Common myeloid progenitor, CD34-positive (primary cell): Measurements from ENCODE around the gene CAB39.

ENCODE experiments used
- CTCF ChIA-PET: fragments of 350-600 bp; sonication (Branson Sonifier 250); formaldehyde crosslinking; loops from one replicate; lab custom pipeline; 2021; ENCODE audit warnings: antibody characterized with exemption; lab: Charles Lee
- POLR2A ChIA-PET: fragments of 350-600 bp; sonication (Branson Sonifier 250); formaldehyde crosslinking; loops from one replicate; lab custom pipeline; 2021; ENCODE audit warnings: antibody characterized with exemption; lab: Charles Lee
- DNase-seq, 3 donors: peaks; one replicate each; pipeline versions ENCODE4 v3.0.0 to v3.0.0-alpha.2; 2013
- H3K27ac ChIP-seq, 2 experiments: 1 replicate in 1 of 2; 2 replicates in 1 of 2; pipeline ENCODE4 v1.7.0; 2013; ENCODE audit warnings: inconsistent platforms in 2 of 2, low read length in 2 of 2, mild to moderate bottlenecking in 2 of 2, low read depth in 1 of 2, moderate library complexity in 1 of 2; ENCODE audit not compliant: severe bottlenecking in 2 of 2, insufficient read depth in 1 of 2, poor library complexity in 1 of 2
- H3K27me3 ChIP-seq, 5 experiments: replicated peaks in 2 of 5; 1 replicate in 3 of 5; 2 replicates in 2 of 5; pipeline versions ENCODE4 v1.6.1 to v1.7.0; 2013; ENCODE audit warnings: low read length in 4 of 5, mild to moderate bottlenecking in 2 of 5, moderate library complexity in 2 of 5, inconsistent platforms in 1 of 5; ENCODE audit not compliant: insufficient read depth in 5 of 5, control insufficient read depth in 4 of 5
- H3K36me3 ChIP-seq, 4 experiments: 1 replicate in 2 of 4; 2 replicates in 2 of 4; pipeline versions ENCODE4 v1.6.1 to v1.7.0; 2013; ENCODE audit warnings: low read length in 3 of 4, control low read depth in 1 of 4, mild to moderate bottlenecking in 1 of 4; ENCODE audit not compliant: control insufficient read depth in 4 of 4, insufficient read depth in 4 of 4
- H3K4me1 ChIP-seq, 4 experiments: 1 replicate in 3 of 4; 2 replicates in 1 of 4; pipeline versions ENCODE4 v1.6.1 to v1.7.1; 2013; ENCODE audit warnings: low read length in 3 of 4, mild to moderate bottlenecking in 3 of 4, control low read depth in 1 of 4, inconsistent platforms in 1 of 4, moderate library complexity in 1 of 4; ENCODE audit not compliant: control insufficient read depth in 4 of 4, insufficient read depth in 4 of 4; ENCODE audit errors: control extremely low read depth in 1 of 4
- H3K4me3 ChIP-seq, 7 experiments: 1 replicate in 4 of 7; 2 replicates in 3 of 7; pipeline versions ENCODE4 v1.5.1 to v1.7.0; 2013; ENCODE audit warnings: mild to moderate bottlenecking in 7 of 7, low read length in 6 of 7, moderate library complexity in 6 of 7, inconsistent platforms in 2 of 7, low read depth in 2 of 7, control low read depth in 1 of 7; ENCODE audit not compliant: insufficient read depth in 4 of 7, control insufficient read depth in 1 of 7; ENCODE audit errors: extremely low read depth in 1 of 7
- H3K9me3 ChIP-seq, 5 experiments: 1 replicate in 4 of 5; 2 replicates in 1 of 5; pipeline versions ENCODE4 v1.6.1 to v1.7.1; 2013; ENCODE audit warnings: low read length in 4 of 5, mild to moderate bottlenecking in 2 of 5, inconsistent platforms in 1 of 5, low read depth in 1 of 5, moderate library complexity in 1 of 5; ENCODE audit not compliant: control insufficient read depth in 4 of 5, insufficient read depth in 2 of 5; ENCODE audit errors: control extremely low read depth in 1 of 5
- WGBS: methylation state at CpG from one replicate; pipeline ENCODE4 v1.1.5; 2013; ENCODE audit not compliant: insufficient coverage; 5-methylcytosine and 5-hydroxymethylcytosine counted together

The CAB39 gene

DNA sequence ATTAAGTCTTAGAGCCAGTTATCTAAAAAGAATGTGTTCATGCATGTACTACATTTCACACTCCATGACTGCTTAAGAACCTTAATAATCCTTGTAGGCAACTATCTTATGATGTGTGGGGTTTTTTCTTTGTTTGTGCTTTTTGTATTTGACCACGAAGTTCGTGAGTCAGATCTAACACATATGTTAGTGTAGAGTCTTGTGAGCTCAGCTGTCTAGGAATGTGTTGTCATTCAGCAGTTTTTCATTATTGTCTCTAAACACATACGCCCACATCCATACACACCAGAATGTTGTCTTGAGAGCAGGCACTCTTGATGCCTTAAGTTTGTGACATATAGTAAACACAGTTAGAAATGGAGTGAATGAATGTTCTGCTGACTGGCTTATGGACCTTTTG is 38.4 kb downstream of the CAB39 start:
- no peak overlapping the region for H3K27ac ChIP-seq
- H3K9me3 ChIP-seq = no peaks in the 10 kb centered on the region
- peaks cover 2 to 7% (median 5%) of the 10 kb centered on the region in 4 experiments for H3K36me3 ChIP-seq
- H3K4me1 ChIP-seq = no peaks in the 10 kb centered on the region
- POLR2A ChIA-PET = interaction anchor here (0.5 kb wide), 1 partner anchor 19 kb away, joined by 3 read pairs; no protein-coding TSS in a partner anchor
- CTCF ChIA-PET = interaction anchor here (0.9 kb wide), 1 partner anchor 141 kb away, joined by 3 read pairs; no protein-coding TSS in a partner anchor
- H3K27me3 ChIP-seq = no peaks in the 10 kb centered on the region
- no CpG with 5 or more reads among the region's 3 CpGs for WGBS
- no peak overlapping the region for H3K4me3 ChIP-seq
- peak in 2 of 3 donors; percentile 18 to 38 for DNase-seq

DNA sequence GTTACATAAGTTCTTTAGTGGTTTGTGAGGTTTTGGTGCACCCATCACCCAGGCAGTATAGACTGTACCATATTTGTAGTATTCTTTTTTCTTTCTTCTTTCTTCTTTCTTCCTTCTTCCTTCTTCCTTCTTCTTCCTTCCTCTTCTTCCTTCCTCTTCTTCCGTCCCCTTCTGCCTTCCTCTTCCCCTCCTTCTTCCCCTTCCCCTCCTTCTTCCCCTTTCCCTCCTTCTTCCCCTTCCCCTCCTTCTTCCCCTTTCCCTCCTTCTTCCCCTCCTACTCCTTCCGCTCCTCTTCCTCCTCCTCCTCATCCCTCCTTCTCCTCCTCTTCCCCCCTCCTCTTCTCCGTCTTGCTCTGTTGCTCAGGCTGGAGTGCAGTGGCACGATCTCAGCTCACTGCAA is 41.6 kb downstream of the CAB39 start:
- no peaks in the 10 kb centered on the region for H3K9me3 ChIP-seq
- ChIA-PET POLR2A (no interaction called here), CTCF (no interaction called here)
- 72% methylated on average over 2 of the region's 4 CpGs for WGBS
- no peak overlapping the region for H3K4me3 ChIP-seq
- no peak overlapping the region for H3K27ac ChIP-seq
- no peaks in the 10 kb centered on the region for H3K27me3 ChIP-seq
- DNase-seq = no peak
- H3K36me3 ChIP-seq = peaks cover 0 to 3% (median under 1%) of the 10 kb centered on the region in 4 experiments
- H3K4me1 ChIP-seq = peaks cover 3 to 23% (median 13%) of the 10 kb centered on the region in 4 experiments

DNA sequence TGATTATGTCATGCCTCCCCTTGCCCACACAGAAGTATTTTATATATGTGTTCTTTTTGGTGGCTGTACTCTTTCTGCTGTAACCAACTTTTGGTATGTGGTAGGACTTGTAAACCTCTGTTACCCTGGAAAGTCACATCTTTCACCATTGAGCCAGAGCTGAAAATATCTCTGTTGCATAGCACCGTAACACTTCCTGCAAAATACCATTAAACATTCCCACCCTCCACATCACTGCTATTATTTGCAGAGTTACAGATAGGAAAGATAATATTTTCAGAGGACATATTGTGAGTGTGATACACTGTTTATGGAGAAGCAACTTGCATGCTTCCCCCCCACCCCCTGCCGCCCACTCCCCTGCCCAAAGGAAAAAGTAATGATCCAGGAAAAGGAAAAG is 44.8 kb downstream of the CAB39 start:
- ChIA-PET CTCF (interaction anchor here (1.1 kb wide), 1 partner anchor 41 kb away, joined by 3 read pairs; no protein-coding TSS in a partner anchor), POLR2A (no interaction called here)
- peaks cover 4 to 23% (median 9%) of the 10 kb centered on the region in 4 experiments for H3K36me3 ChIP-seq
- H3K27ac ChIP-seq = no peak overlapping the region
- no peak overlapping the region for H3K4me3 ChIP-seq
- peaks cover 5 to 31% (median 14%) of the 10 kb centered on the region in 4 experiments for H3K4me1 ChIP-seq
- no peaks in the 10 kb centered on the region for H3K9me3 ChIP-seq
- WGBS = no CpG with 5 or more reads among the region's 2 CpGs
- no peaks in the 10 kb centered on the region for H3K27me3 ChIP-seq
- DNase-seq = no peak

DNA sequence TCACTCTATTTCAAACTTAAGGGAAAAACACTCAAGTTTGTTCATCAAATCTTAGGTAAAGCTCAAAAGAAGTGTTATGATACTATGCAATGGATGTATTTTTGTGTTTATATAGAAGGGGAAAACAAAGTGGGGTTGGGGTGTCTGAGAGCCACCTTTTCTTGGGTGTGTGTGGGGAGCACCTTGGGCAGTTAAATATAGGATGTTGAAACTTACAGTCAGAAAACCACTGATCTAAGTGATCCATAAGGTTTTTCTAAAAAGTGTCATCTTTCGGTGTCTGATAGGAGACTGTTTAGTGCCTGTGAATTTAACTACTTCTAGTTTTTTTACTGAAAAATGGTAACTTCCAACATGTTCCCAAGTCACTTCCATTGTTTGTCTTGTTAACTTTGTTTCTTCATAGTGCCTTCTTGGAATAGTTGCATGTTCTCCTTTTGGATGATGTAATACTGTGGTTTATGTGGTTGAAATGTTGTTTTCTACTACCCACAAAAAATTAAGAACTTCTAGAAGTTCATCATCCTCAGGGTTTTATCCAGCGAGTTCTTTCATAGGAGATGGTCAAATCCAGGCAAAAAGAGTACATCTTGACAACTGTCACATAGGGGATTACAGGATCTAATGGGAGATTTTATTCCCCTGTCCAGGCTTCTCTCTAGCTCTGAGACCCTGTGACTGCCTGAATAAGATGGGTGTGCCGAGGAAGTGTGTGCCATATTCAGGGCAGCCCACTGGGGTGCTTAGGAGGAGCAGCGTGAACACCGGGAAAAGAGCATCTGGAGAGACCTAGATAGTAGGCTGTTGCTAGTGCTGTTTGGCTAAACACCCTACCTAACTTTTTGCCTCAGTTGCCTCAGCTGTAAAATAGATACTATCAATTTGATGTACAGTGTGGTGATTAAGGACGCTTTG is 46.2 kb downstream of the CAB39 start:
- CTCF ChIA-PET = interaction anchor here (0.6 kb wide), 1 partner anchor 37 kb away, joined by 4 read pairs; no protein-coding TSS in a partner anchor
- H3K9me3 ChIP-seq = no peaks in the 10 kb centered on the region
- WGBS = 81% methylated on average over 3 of the region's 6 CpGs
- peaks cover 4 to 24% (median 10%) of the 10 kb centered on the region in 4 experiments for H3K36me3 ChIP-seq
- no peaks in the 10 kb centered on the region for H3K27me3 ChIP-seq
- POLR2A ChIA-PET = no interaction called here
- peak overlapping the region in 1 of 7 experiments; percentile 1 for H3K4me3 ChIP-seq
- no peak overlapping the region for H3K27ac ChIP-seq
- DNase-seq = peak; percentile 43 to 75 (median 72)
- peaks cover 5 to 31% (median 14%) of the 10 kb centered on the region in 4 experiments for H3K4me1 ChIP-seq

DNA sequence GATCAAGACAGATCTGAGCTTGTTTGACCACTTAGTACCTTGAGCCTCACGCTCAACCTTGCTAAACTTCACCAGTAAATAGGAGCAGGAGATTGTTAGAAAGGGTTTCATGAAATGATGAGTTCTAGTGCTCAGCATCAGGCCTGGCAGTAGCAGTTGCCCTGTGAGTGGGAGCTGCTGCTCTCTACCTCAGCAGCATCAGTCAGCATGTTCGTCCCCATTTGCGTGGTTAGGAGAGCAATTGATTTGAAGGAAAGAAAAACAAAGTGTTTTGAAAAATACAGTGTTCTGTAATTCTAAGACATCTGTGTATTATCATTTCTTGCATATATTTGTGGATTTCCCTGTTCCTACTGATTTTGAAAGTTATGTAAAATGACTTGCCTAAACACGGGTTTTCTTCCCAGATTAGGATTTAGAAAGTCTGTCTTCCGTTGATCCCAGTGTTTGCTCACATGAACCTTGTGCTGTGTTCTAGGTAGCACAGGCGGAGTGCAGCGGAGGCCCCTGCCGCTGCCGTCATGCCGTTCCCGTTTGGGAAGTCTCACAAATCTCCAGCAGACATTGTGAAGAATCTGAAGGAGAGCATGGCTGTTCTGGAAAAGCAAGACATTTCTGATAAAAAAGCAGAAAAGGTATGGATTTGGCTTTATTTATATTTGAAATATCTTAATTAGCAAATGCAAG is 47.0 kb downstream of the CAB39 start:
- CTCF ChIA-PET = no interaction called here
- no peak overlapping the region for H3K27ac ChIP-seq

DNA sequence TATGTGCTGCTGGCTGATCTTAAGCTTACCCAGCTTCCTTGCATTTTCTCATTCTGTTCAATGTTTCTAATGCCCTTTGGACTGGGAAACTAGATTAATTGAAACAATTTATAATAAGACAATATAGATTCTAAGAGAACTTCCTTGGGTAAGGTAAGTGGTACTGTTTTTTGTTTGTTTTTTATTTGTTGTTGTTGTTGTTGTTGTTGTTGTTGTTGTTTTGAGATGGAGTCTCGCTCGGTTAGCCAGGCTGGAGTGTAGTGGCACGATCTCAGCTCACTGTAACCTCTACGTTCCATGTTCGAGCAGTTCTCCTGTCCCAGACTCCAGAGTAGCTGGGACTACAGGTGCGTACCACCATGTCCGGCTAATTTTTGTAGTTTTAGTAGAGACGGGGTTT is 49.1 kb downstream of the CAB39 start:
- no peaks in the 10 kb centered on the region for H3K27me3 ChIP-seq
- no peak overlapping the region for H3K27ac ChIP-seq
- H3K9me3 ChIP-seq = no peaks in the 10 kb centered on the region
- CTCF ChIA-PET = interaction anchor here (0.7 to 2.0 kb wide), 3 partner anchors 36 to 62 kb away, joined by 3 to 12 read pairs (median 6); no protein-coding TSS in a partner anchor
- DNase-seq = no peak
- H3K4me1 ChIP-seq = peaks cover 5 to 31% (median 14%) of the 10 kb centered on the region in 4 experiments
- WGBS = 100% methylated on average over 8 of the region's 8 CpGs
- H3K4me3 ChIP-seq = no peak overlapping the region
- H3K36me3 ChIP-seq = peaks cover 7 to 34% (median 26%) of the 10 kb centered on the region in 4 experiments
- POLR2A ChIA-PET = no interaction called here

More for the DNA sequence above, 47.0 kb downstream of the CAB39 start:
- WGBS = 100% methylated on average over 7 of the region's 11 CpGs
- peaks cover 5 to 31% (median 14%) of the 10 kb centered on the region in 4 experiments for H3K4me1 ChIP-seq
- POLR2A ChIA-PET = no interaction called here
- H3K4me3 ChIP-seq = no peak overlapping the region
- peaks cover 7 to 24% (median 12%) of the 10 kb centered on the region in 4 experiments for H3K36me3 ChIP-seq
- no peak for DNase-seq
- no peaks in the 10 kb centered on the region for H3K9me3 ChIP-seq
- no peaks in the 10 kb centered on the region for H3K27me3 ChIP-seq
